Fibroblast of lung (primary cell): Measurements from ENCODE around the gene ETNPPL. TPM values are rescaled to one million over a fixed set of nuclear protein-coding genes. Genes with fewer than 3 reads are reported as not detected.

Experiments
- DNase-seq, 2 donors: peaks; one replicate each; pipeline versions ENCODE4 v3.0.0 to v3.0.0-alpha.2; 2010; ENCODE audit warnings: low read depth in 2 of 2
- H2AFZ ChIP-seq: 2 replicates; pipeline ENCODE4 v1.5.1; 2012; ENCODE audit warnings: low read length, control low read depth, inconsistent platforms
- H3K27ac ChIP-seq: 2 replicates; pipeline ENCODE4 v1.5.1; 2011; ENCODE audit warnings: low read length, control low read depth; ENCODE audit not compliant: insufficient read depth
- H3K27me3 ChIP-seq: 2 replicates; pipeline ENCODE4 v1.5.1; 2011; ENCODE audit warnings: mild to moderate bottlenecking, low read length; ENCODE audit not compliant: control insufficient read depth, insufficient read depth
- H3K36me3 ChIP-seq: 2 replicates; pipeline ENCODE4 v1.5.1; 2011; ENCODE audit warnings: low read length; ENCODE audit not compliant: control insufficient read depth, insufficient read depth
- H3K4me1 ChIP-seq: 2 replicates; pipeline ENCODE4 v1.5.1; 2011; ENCODE audit warnings: low read length; ENCODE audit not compliant: control insufficient read depth, insufficient read depth; ENCODE audit errors: extremely low read depth
- H3K4me2 ChIP-seq: 2 replicates; pipeline ENCODE4 v1.5.1; 2011; ENCODE audit warnings: low read length, control low read depth; ENCODE audit not compliant: insufficient read depth; ENCODE audit errors: extremely low read depth
- H3K4me3 ChIP-seq, 4 experiments: fragments of 200-600 bp in 1 of 4; sonication (generic) in 1 of 4; replicated peaks in 1 of 4; 2 replicates each; pipeline ENCODE4 v1.5.1; 2011 to 2016; ENCODE audit warnings: low read length in 4 of 4, low read depth in 3 of 4, mild to moderate bottlenecking in 3 of 4, control low read depth in 2 of 4, inconsistent platforms in 1 of 4, mixed read lengths in 1 of 4; ENCODE audit not compliant: insufficient read depth in 1 of 4; ENCODE audit errors: control extremely low read depth in 1 of 4
- H3K79me2 ChIP-seq: 2 replicates; pipeline ENCODE4 v1.5.1; 2012; ENCODE audit warnings: mild to moderate bottlenecking, low read length, inconsistent platforms; ENCODE audit not compliant: control insufficient read depth, insufficient read depth
- H3K9ac ChIP-seq: 2 replicates; pipeline ENCODE4 v1.5.1; 2011; ENCODE audit warnings: mild to moderate bottlenecking, low read length, control low read depth; ENCODE audit not compliant: insufficient read depth
- H3K9me3 ChIP-seq: 2 replicates; pipeline ENCODE4 v1.5.1; 2012; ENCODE audit warnings: low read depth, low read length; ENCODE audit not compliant: control insufficient read depth, insufficient read depth
- H4K20me1 ChIP-seq: 2 replicates; pipeline ENCODE4 v1.5.1; 2011; ENCODE audit warnings: low read length; ENCODE audit not compliant: control insufficient read depth, insufficient read depth; ENCODE audit errors: extremely low read depth
- CTCF ChIP-seq, 2 donors: IDR thresholded peaks in 1 of 2; conservative IDR thresholded peaks in 1 of 2; 1 replicate in 1 of 2; 2 replicates in 1 of 2; pipeline ENCODE4 v1.5.1; 2011 to 2012; ENCODE audit warnings: low read length in 2 of 2, control low read depth in 1 of 2, inconsistent platforms in 1 of 2, low read depth in 1 of 2, mild to moderate bottlenecking in 1 of 2
- EZH2 ChIP-seq: IDR thresholded peaks from 2 replicates; pipeline ENCODE4 v1.5.1; 2012; ENCODE audit warnings: low read length, control low read depth, mild to moderate bottlenecking; ENCODE audit errors: missing control alignments
- polyA plus RNA-seq, 2 donors: library from polyadenylated mRNA; depleted of rRNA in 1 of 2; stranded (reverse) in 1 of 2; unstranded in 1 of 2; fragments of >200 nt; gene quantifications; 2 replicates each; pipeline ENCODE4 v1.2.1, GENCODE V29; 2011 to 2012; ENCODE audit warnings: missing spikeins in 1 of 2
- total RNA-seq: library from RNA; depleted of rRNA; stranded (reverse); fragments of >200 nt; gene quantifications from 2 replicates; pipeline ENCODE4 v1.2.1, GENCODE V29; 2014

The ETNPPL gene
- total and polyA plus RNA-seq, 2 donors (not counting 1 experiment from before 2014, with no cell fraction given): not detected

GRCh38 chr4:108795733-108796132, 32.9 kb upstream of the ETNPPL start:
- H3K4me3 ChIP-seq: no peak overlapping the region
- H3K36me3 ChIP-seq: no peaks in the 10 kb centered on the region
- no peaks in the 10 kb centered on the region for H4K20me1 ChIP-seq
- H3K4me1 ChIP-seq: no peaks in the 10 kb centered on the region
- H3K79me2 ChIP-seq: no peaks in the 10 kb centered on the region
- TF ChIP-seq EZH2: no peak
- TF ChIP-seq CTCF (conservative IDR thresholded peaks at IDR 0.05 in 1 of 2, IDR thresholded peaks at IDR 0.05 in 1 of 2; ENCODE audit: low read depth in 1 of 2, low read length in 2 of 2): no peak
- H3K27me3 ChIP-seq: no peaks in the 10 kb centered on the region
- no peaks in the 10 kb centered on the region for H3K9me3 ChIP-seq
- H3K4me2 ChIP-seq: no peak overlapping the region
- no peak overlapping the region for H3K9ac ChIP-seq
- H2AFZ ChIP-seq: no peak overlapping the region
- DNase-seq: no peak
- no peak overlapping the region for H3K27ac ChIP-seq

- Histone ChIP-seq H3K9me3 (no peaks in the 10 kb centered on the region), H3K27me3 (no peaks in the 10 kb centered on the region), H3K9ac (no peak overlapping the region), H3K4me3 (no peak overlapping the region), H2AFZ (no peak overlapping the region), H3K4me1 (no peaks in the 10 kb centered on the region), H3K27ac (no peak overlapping the region), H3K79me2 (no peaks in the 10 kb centered on the region), H4K20me1 (no peaks in the 10 kb centered on the region), H3K36me3 (no peaks in the 10 kb centered on the region), H3K4me2 (no peak overlapping the region)
- TF ChIP-seq EZH2 (no peak), CTCF (conservative IDR thresholded peaks at IDR 0.05 in 1 of 2, IDR thresholded peaks at IDR 0.05 in 1 of 2; ENCODE audit: low read depth in 1 of 2, low read length in 2 of 2) (no peak)
- peak in 1 of 2 donors; percentile 79 for DNase-seq
These were observed 31.3 kb upstream of the ETNPPL start for GRCh38 chr4:108794136-108794535.

GRCh38 chr4:108793415-108793814, 30.6 kb upstream of the ETNPPL start:
- Histone ChIP-seq H3K4me3 (no peak overlapping the region), H3K9ac (no peak overlapping the region), H3K4me2 (no peak overlapping the region), H3K9me3 (no peaks in the 10 kb centered on the region), H4K20me1 (no peaks in the 10 kb centered on the region), H3K4me1 (no peaks in the 10 kb centered on the region), H2AFZ (no peak overlapping the region), H3K36me3 (no peaks in the 10 kb centered on the region), H3K27me3 (no peaks in the 10 kb centered on the region), H3K27ac (no peak overlapping the region), H3K79me2 (no peaks in the 10 kb centered on the region)
- no peak for TF ChIP-seq CTCF (conservative IDR thresholded peaks at IDR 0.05 in 1 of 2, IDR thresholded peaks at IDR 0.05 in 1 of 2; ENCODE audit: low read depth in 1 of 2, low read length in 2 of 2)
- no peak for TF ChIP-seq EZH2
- DNase-seq: peak in 1 of 2 donors; percentile 49
